DND-41 (cell line): ENCODE results near the gene TMEM89.

ENCODE experiments used
- ATAC-seq: fragments of 200-7000 bp; cut with Tn5 transposase; 3 replicates; pipeline ENCODE4 v1.9.1; 2021; ENCODE audit warnings: low read depth; ENCODE audit not compliant: insufficient read depth
- DNase-seq: peaks from one replicate; pipeline ENCODE4 v3.0.0-alpha.2; 2020
- H2AFZ ChIP-seq: 2 replicates; pipeline ENCODE4 v1.6.0; 2012; ENCODE audit warnings: low read depth, low read length
- H3K27ac ChIP-seq: 2 replicates; pipeline ENCODE4 v1.5.1; 2012; ENCODE audit warnings: low read length, inconsistent platforms
- H3K27me3 ChIP-seq: fragments of 200-600 bp; sonication (generic); 2 replicates; pipeline ENCODE4 v1.6.0; 2012; ENCODE audit warnings: low read length, mild to moderate bottlenecking, inconsistent platforms; ENCODE audit not compliant: insufficient read depth, poor library complexity
- H3K36me3 ChIP-seq: 2 replicates; pipeline ENCODE4 v1.5.1; 2012; ENCODE audit warnings: low read length, inconsistent platforms; ENCODE audit not compliant: insufficient read depth
- H3K4me1 ChIP-seq: 2 replicates; pipeline ENCODE4 v1.5.1; 2012; ENCODE audit warnings: mild to moderate bottlenecking, low read length; ENCODE audit not compliant: insufficient read depth
- H3K4me2 ChIP-seq: 2 replicates; pipeline ENCODE4 v1.6.0; 2012; ENCODE audit warnings: mild to moderate bottlenecking, moderate library complexity, low read length, inconsistent platforms; ENCODE audit not compliant: insufficient read depth
- H3K4me3 ChIP-seq, 2 experiments: fragments of 200-600 bp in 1 of 2; shearing (Covaris generic) in 1 of 2; 2 replicates each; pipeline ENCODE4 v1.5.1; 2012 to 2016; ENCODE audit warnings: inconsistent platforms in 2 of 2, low read length in 2 of 2, mild to moderate bottlenecking in 2 of 2, low read depth in 1 of 2, moderate library complexity in 1 of 2
- H3K79me2 ChIP-seq: 2 replicates; pipeline ENCODE4 v1.6.0; 2012; ENCODE audit warnings: low read length, inconsistent platforms; ENCODE audit not compliant: insufficient read depth
- H3K9ac ChIP-seq: 2 replicates; pipeline ENCODE4 v1.6.0; 2012; ENCODE audit warnings: low read depth, mild to moderate bottlenecking, inconsistent platforms, low read length, moderate library complexity
- H3K9me3 ChIP-seq: 2 replicates; pipeline ENCODE4 v1.5.1; 2012; ENCODE audit warnings: low read length, moderate library complexity, mild to moderate bottlenecking, inconsistent platforms; ENCODE audit not compliant: insufficient read depth, severe bottlenecking
- H4K20me1 ChIP-seq: 2 replicates; pipeline ENCODE4 v1.6.0; 2012; ENCODE audit warnings: low read length; ENCODE audit not compliant: insufficient read depth
- EZH2 ChIP-seq: IDR thresholded peaks from 3 replicates; pipeline ENCODE4 v1.6.1; 2012; ENCODE audit warnings: borderline replicate concordance, low read depth, mild to moderate bottlenecking, moderate library complexity, low read length, inconsistent platforms; ENCODE audit not compliant: severe bottlenecking
- TF ChIP-seq, protein P1 (sequence below): IDR thresholded peaks from 2 replicates; pipeline ENCODE4 v1.5.1; 2012; ENCODE audit warnings: borderline replicate concordance, low read length, moderate library complexity, mild to moderate bottlenecking; ENCODE audit not compliant: poor library complexity, severe bottlenecking; ENCODE audit errors: extremely low read depth

TMEM89 gene

DNA sequence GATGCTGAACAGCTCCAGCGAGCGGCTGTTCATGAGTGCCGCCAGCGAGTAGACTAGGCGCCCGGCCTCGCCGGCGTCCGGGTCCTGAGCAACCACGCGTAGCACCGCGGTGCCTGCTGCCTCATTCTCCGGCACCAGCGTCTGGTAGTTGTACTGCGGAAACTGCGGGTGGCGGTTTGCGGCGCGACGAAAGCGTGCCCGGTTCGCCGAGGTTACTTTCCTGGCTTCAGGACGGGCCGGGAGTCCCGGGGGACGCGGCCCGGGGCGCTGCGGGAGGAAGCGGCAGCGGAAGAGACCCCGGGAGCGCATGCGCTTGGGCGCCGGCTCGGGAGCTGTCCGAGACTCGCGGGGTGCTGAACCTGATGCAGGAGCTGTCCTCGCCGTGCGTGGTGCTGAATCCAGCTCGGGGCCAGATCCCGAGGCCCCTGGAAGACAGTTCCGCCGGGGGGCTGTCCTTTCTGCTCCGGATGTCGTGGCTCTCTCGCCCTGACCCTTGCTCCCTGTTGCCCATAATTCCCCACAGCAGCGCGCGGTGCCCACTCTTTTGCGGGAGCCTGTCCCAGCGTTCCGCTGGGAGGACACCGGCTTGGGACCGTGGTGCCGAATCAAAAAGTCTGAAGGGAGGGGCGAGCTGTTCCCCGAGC lies 40.1 kb upstream of the TMEM89 start:
- no peak overlapping the region for H3K27ac ChIP-seq
- H3K27me3 ChIP-seq: no peaks in the 10 kb centered on the region
- peaks cover 5% of the 10 kb centered on the region; the same call in 1 of the 2 replicates for H3K36me3 ChIP-seq
- no peak overlapping the region for H3K4me2 ChIP-seq
- no peaks in the 10 kb centered on the region for H4K20me1 ChIP-seq
- H3K9ac ChIP-seq: no peak overlapping the region
- no peaks in the 10 kb centered on the region for H3K4me1 ChIP-seq
- peak; percentile 70 for ATAC-seq
- H3K9me3 ChIP-seq: no peaks in the 10 kb centered on the region
- no peaks in the 10 kb centered on the region for H3K79me2 ChIP-seq
- H2AFZ ChIP-seq: no peak overlapping the region
- no peak for TF ChIP-seq EZH2
- TF ChIP-seq, protein P1, sequence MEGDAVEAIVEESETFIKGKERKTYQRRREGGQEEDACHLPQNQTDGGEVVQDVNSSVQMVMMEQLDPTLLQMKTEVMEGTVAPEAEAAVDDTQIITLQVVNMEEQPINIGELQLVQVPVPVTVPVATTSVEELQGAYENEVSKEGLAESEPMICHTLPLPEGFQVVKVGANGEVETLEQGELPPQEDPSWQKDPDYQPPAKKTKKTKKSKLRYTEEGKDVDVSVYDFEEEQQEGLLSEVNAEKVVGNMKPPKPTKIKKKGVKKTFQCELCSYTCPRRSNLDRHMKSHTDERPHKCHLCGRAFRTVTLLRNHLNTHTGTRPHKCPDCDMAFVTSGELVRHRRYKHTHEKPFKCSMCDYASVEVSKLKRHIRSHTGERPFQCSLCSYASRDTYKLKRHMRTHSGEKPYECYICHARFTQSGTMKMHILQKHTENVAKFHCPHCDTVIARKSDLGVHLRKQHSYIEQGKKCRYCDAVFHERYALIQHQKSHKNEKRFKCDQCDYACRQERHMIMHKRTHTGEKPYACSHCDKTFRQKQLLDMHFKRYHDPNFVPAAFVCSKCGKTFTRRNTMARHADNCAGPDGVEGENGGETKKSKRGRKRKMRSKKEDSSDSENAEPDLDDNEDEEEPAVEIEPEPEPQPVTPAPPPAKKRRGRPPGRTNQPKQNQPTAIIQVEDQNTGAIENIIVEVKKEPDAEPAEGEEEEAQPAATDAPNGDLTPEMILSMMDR: no peak
- H3K4me3 ChIP-seq: no peak overlapping the region
- DNase-seq: peak; percentile 64

DNA sequence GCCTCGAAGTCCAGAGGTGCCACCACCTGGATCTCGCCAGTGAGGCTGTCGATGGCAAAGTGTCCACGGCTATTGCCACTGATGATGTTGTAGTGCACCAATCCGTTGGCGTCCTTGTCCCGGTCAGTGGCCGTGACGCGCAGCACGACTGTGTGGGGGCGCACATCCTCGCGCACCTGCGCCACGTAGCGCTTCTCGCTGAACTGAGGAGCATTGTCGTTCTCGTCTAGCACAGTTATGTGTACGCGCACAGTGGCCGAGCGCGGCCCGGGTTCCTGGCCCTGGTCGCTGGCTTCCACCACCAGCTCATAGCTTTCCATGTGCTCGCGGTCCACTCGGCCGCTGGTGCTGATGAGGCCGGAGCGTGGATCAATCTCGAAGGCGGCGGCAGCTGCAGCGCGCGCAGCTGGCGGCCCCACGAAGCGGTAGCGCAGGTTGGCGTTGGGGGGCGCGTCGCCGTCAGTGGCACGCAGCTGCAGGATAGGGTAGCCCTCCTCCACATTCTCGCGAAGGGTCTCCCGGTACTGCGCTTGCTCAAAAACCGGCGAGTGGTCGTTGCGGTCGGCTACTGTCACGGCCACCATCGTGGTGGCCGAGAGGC lies 39.3 kb upstream of the TMEM89 start:
- no peak overlapping the region for H2AFZ ChIP-seq
- H3K4me3 ChIP-seq: no peak overlapping the region
- no peak overlapping the region for H3K4me2 ChIP-seq

DNA sequence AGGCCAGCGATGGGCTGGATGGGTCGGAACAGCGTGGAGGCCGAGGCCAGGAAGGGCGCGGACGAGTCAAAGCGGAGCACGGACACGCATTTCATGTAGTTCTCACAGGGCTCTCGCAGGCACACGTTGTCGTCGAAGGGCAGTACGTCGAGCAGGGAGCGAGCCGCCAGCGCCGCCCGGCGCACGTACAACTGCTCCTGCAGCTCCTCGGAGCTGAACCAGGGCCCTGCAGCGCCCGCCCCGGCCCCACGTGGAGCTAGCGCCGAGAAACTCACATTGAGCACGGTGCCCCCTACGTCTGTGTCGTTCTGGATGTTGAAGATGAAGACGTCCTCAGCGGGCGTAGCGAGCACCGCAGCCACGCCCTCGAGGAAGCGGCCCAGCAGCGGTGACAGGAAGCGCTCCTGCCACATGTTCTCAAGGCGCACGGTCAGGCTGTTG lies 35.3 kb upstream of the TMEM89 start:
- Histone ChIP-seq H3K27me3 (no peaks in the 10 kb centered on the region), H4K20me1 (peaks cover 6% of the 10 kb centered on the region; the same call in 1 of the 2 replicates), H3K27ac (no peak overlapping the region), H3K79me2 (no peaks in the 10 kb centered on the region), H3K9me3 (no peaks in the 10 kb centered on the region), H3K36me3 (no peaks in the 10 kb centered on the region), H2AFZ (no peak overlapping the region), H3K4me3 (no peak overlapping the region), H3K9ac (no peak overlapping the region), H3K4me2 (no peak overlapping the region), H3K4me1 (no peaks in the 10 kb centered on the region)
- no peak for TF ChIP-seq EZH2
- TF ChIP-seq, protein P1: no peak
- ATAC-seq (no peak), DNase-seq (no peak)

More for the DNA sequence above, 39.3 kb upstream of the TMEM89 start:
- DNase-seq (no peak), ATAC-seq (no peak)
- Histone ChIP-seq H4K20me1 (no peaks in the 10 kb centered on the region), H3K27ac (no peak overlapping the region), H3K36me3 (peaks cover 5% of the 10 kb centered on the region; the same call in 1 of the 2 replicates), H3K4me1 (no peaks in the 10 kb centered on the region), H3K9ac (no peak overlapping the region), H3K27me3 (no peaks in the 10 kb centered on the region), H3K9me3 (no peaks in the 10 kb centered on the region), H3K79me2 (no peaks in the 10 kb centered on the region)
- TF ChIP-seq EZH2: no peak
- TF ChIP-seq, protein P1: no peak
